HG03066 (cell line): ENCODE results near the gene OR2B2.

Source experiments
- ATAC-seq: cut with Tn5 transposase; IDR thresholded peaks from one replicate; pipeline ENCODE4 v1.9.1; 2021; ENCODE audit warnings: low read depth; ENCODE audit not compliant: unreplicated experiment

Gene OR2B2

GRCh38 chr6:27867945-27868300 lies 44.3 kb downstream of the OR2B2 start:
- ATAC-seq, result no peak

- ATAC-seq, result no peak
Observed at GRCh38 chr6:27867051-27867944, 44.9 kb downstream of the OR2B2 start.

GRCh38 chr6:27866357-27867050 lies 45.7 kb downstream of the OR2B2 start:
- no peak for ATAC-seq

GRCh38 chr6:27865850-27866356 lies 46.3 kb downstream of the OR2B2 start:
- ATAC-seq, result no peak

GRCh38 chr6:27864906-27865849 lies 47.0 kb downstream of the OR2B2 start:
- peak; percentile 51 for ATAC-seq

- ATAC-seq, result no peak
Observed at GRCh38 chr6:27863962-27864905, 48.0 kb downstream of the OR2B2 start.

- no peak for ATAC-seq
Observed at GRCh38 chr6:27862396-27863066, 49.7 kb downstream of the OR2B2 start.

- ATAC-seq, result no peak
Observed at GRCh38 chr6:27861861-27862260, 50.3 kb downstream of the OR2B2 start.

- no peak for ATAC-seq
Observed at GRCh38 chr6:27861276-27861840, 50.8 kb downstream of the OR2B2 start.
